GM19025 (cell line): ENCODE data around the gene KIRREL1.

Experiments
- ATAC-seq: cut with Tn5 transposase; IDR thresholded peaks from one replicate; pipeline ENCODE4 v1.9.1; 2021; ENCODE audit warnings: mild to moderate bottlenecking, low read depth, moderate library complexity; ENCODE audit not compliant: unreplicated experiment

KIRREL1 gene

GRCh38 chr1:157971769-157972168 is 21.7 kb upstream of the KIRREL1 start:
- no peak for ATAC-seq

GRCh38 chr1:157975228-157975950 is 18.1 kb upstream of the KIRREL1 start:
- ATAC-seq: no peak

- no peak for ATAC-seq
Measured at GRCh38 chr1:157976888-157977287, 16.6 kb upstream of the KIRREL1 start.

- ATAC-seq: no peak
Measured at GRCh38 chr1:157978586-157979403, 14.7 kb upstream of the KIRREL1 start.

GRCh38 chr1:157982136-157982535 is 11.3 kb upstream of the KIRREL1 start:
- ATAC-seq: no peak

- no peak for ATAC-seq
Measured at GRCh38 chr1:157983787-157984186, 9.7 kb upstream of the KIRREL1 start.

GRCh38 chr1:157984469-157984868 is 9.0 kb upstream of the KIRREL1 start:
- no peak for ATAC-seq

- ATAC-seq: no peak
Measured at GRCh38 chr1:157985473-157985872, 8.0 kb upstream of the KIRREL1 start.

- ATAC-seq: no peak
Measured at GRCh38 chr1:157988002-157988401, 5.4 kb upstream of the KIRREL1 start.

GRCh38 chr1:157992031-157992832 is 1.2 kb upstream of the KIRREL1 start:
- ATAC-seq: no peak

- no peak for ATAC-seq
Measured at GRCh38 chr1:157992833-157993146, 655 bp upstream of the KIRREL1 start.

- no peak for ATAC-seq
Measured at GRCh38 chr1:157993918-157994605, 617 bp downstream of the KIRREL1 start.

GRCh38 chr1:157994704-157995582 is 1.5 kb downstream of the KIRREL1 start:
- no peak for ATAC-seq

GRCh38 chr1:157995583-157996169 is 2.2 kb downstream of the KIRREL1 start:
- no peak for ATAC-seq

GRCh38 chr1:157996433-157996832 is 3.0 kb downstream of the KIRREL1 start:
- ATAC-seq: no peak

GRCh38 chr1:158000507-158000906 is 7.1 kb downstream of the KIRREL1 start:
- ATAC-seq: no peak

- ATAC-seq: no peak
Measured at GRCh38 chr1:158002022-158002630, 8.7 kb downstream of the KIRREL1 start.

- no peak for ATAC-seq
Measured at GRCh38 chr1:158002631-158003405, 9.4 kb downstream of the KIRREL1 start.
